ENCODE measurements around the gene KPNA6. TPM values are rescaled to one million over a fixed set of nuclear protein-coding genes. Genes with fewer than 3 reads are reported as not detected.

KPNA6 gene
- total RNA-seq, 1 experiment from 2014 or later = 114 TPM

GRCh38 chr1:32105338-32105737, 2.5 kb upstream of the KPNA6 start:
- Mint-ChIP-seq H3K27me3 (ENCODE audit: low read depth) (no peaks in the 10 kb centered on the region), H3K4me1 (peaks cover 4 to 8% of the 10 kb centered on the region in 2 experiments), H3K4me3 (no peak overlapping the region; a peak in 1 of 5 replicates), H3K27ac (no peak overlapping the region), H3K9me3 (no peaks in the 10 kb centered on the region; a peak in 1 of 5 replicates), H3K36me3 (ENCODE audit: insufficient read depth in 1 of 3, low read depth in 3 of 3) (peaks cover 5 to 24% (median 23%) of the 10 kb centered on the region in 3 experiments; a peak in 5 of 7 replicates)
- Histone ChIP-seq H3K56ac (ENCODE audit: insufficient read length, low read depth, low read length) (no peak overlapping the region), H4K20me1 (ENCODE audit: control insufficient read depth, insufficient read depth, insufficient read length) (no peaks in the 10 kb centered on the region), H3K79me1 (ENCODE audit: insufficient read depth, low read depth, low read length, poor library complexity, severe bottlenecking) (peaks cover under 1% of the 10 kb centered on the region), H2AFZ (ENCODE audit: low read length) (no peak overlapping the region), H2BK120ac (ENCODE audit: low read depth, low read length, poor library complexity, severe bottlenecking) (no peak overlapping the region), H3K23me2 (ENCODE audit: insufficient read length, low read depth, low read length, poor library complexity, severe bottlenecking) (no peaks in the 10 kb centered on the region), H4K91ac (ENCODE audit: insufficient read length, low read depth, low read length) (no peak overlapping the region), H2BK5ac (ENCODE audit: insufficient read length, low read length) (no peak overlapping the region), H3K4ac (ENCODE audit: low read depth, low read length) (no peak overlapping the region), H2BK12ac (ENCODE audit: insufficient read length, low read depth, low read length) (no peak overlapping the region), H4K5ac (ENCODE audit: insufficient read length, low read depth, low read length) (no peak overlapping the region), H4K8ac (replicated peaks; ENCODE audit: insufficient read length, low read depth, low read length) (no peak overlapping the region), H2AK5ac (ENCODE audit: insufficient read length, low read length) (no peak overlapping the region), H3K27me3 (ENCODE audit: insufficient read depth, low read length) (no peaks in the 10 kb centered on the region), H2BK20ac (ENCODE audit: low read depth, low read length, poor library complexity, severe bottlenecking) (no peak overlapping the region), H3K4me1 (ENCODE audit: insufficient read depth, low read length) (no peaks in the 10 kb centered on the region), H3K14ac (ENCODE audit: insufficient read depth, low read length) (no peak overlapping the region), H3K27ac (ENCODE audit: insufficient read length, low read depth, low read length) (no peak overlapping the region), H3K23ac (ENCODE audit: insufficient read length, low read depth, low read length) (no peak overlapping the region), H3K18ac (ENCODE audit: insufficient read length, low read depth, low read length) (no peak overlapping the region), H3K4me2 (ENCODE audit: insufficient read depth, insufficient read length, low read length) (no peak overlapping the region), H3T11ph (ENCODE audit: low read length) (no peak overlapping the region), H2BK15ac (ENCODE audit: low read depth, low read length) (no peak overlapping the region), H3K79me2 (ENCODE audit: insufficient read depth, low read length) (peaks cover 4% of the 10 kb centered on the region; the same call in 1 of the 2 replicates), H3K9ac (ENCODE audit: extremely low read depth, insufficient read length, low read length) (no peak overlapping the region), H3K9me3 (ENCODE audit: control insufficient read depth, low read depth, low read length) (no peaks in the 10 kb centered on the region)
- DNase-seq = no peak
- no peak for TF ChIP-seq CTCF (conservative IDR thresholded peaks at IDR 0.05)
- no CpG with 5 or more reads among the region's 1 CpG for WGBS (ENCODE audit: extremely low coverage, insufficient read length, low lambda C conversion rate)

All from H9 (cell line).